Hepatocyte (in vitro differentiated cells): ENCODE data around the gene ADAM33. TPM values are rescaled to one million over a fixed set of nuclear protein-coding genes. Genes with fewer than 3 reads are reported as not detected.

Source experiments
- DNase-seq: peaks from one replicate; pipeline ENCODE4 v3.0.0-alpha.2; 2016; ENCODE audit warnings: low spot score
- H2AFZ ChIP-seq: fragments of 200-600 bp; sonication (generic); 2 replicates; pipeline ENCODE4 v1.6.0; 2016; ENCODE audit warnings: antibody characterized with exemption, mild to moderate bottlenecking
- H3K27ac ChIP-seq: fragments of 200-600 bp; sonication (generic); 2 replicates; pipeline ENCODE4 v1.5.1; 2016; ENCODE audit warnings: mild to moderate bottlenecking
- H3K27me3 ChIP-seq: fragments of 200-600 bp; sonication (generic); 2 replicates; pipeline ENCODE4 v1.6.1; 2016
- H3K36me3 ChIP-seq: fragments of 200-600 bp; sonication (generic); replicated peaks from 2 replicates; pipeline ENCODE4 v1.5.1; 2016; ENCODE audit warnings: low read depth; ENCODE audit not compliant: insufficient read depth
- H3K4me1 ChIP-seq: fragments of 200-600 bp; sonication (generic); 2 replicates; pipeline ENCODE4 v1.5.1; 2016; ENCODE audit warnings: mild to moderate bottlenecking, moderate library complexity; ENCODE audit not compliant: insufficient read depth
- H3K4me2 ChIP-seq: fragments of 200-600 bp; sonication (generic); 2 replicates; pipeline ENCODE4 v1.6.0; 2016
- H3K4me3 ChIP-seq: fragments of 200-600 bp; sonication (generic); 2 replicates; pipeline ENCODE4 v1.5.1; 2016; ENCODE audit warnings: mild to moderate bottlenecking
- H3K79me2 ChIP-seq: fragments of 200-600 bp; sonication (generic); 2 replicates; pipeline ENCODE4 v1.6.0; 2017; ENCODE audit warnings: mild to moderate bottlenecking
- H3K9me2 ChIP-seq: fragments of 200-600 bp; sonication (generic); replicated peaks from 2 replicates; pipeline ENCODE4 v1.6.0; 2017; ENCODE audit warnings: mild to moderate bottlenecking; ENCODE audit not compliant: insufficient read depth
- H3K9me3 ChIP-seq: fragments of 200-600 bp; sonication (generic); 2 replicates; pipeline ENCODE4 v1.5.1; 2016; ENCODE audit warnings: low read depth, mild to moderate bottlenecking
- H4K20me1 ChIP-seq: fragments of 200-600 bp; sonication (generic); 2 replicates; pipeline ENCODE4 v1.6.0; 2016; ENCODE audit warnings: mild to moderate bottlenecking; ENCODE audit not compliant: insufficient read depth, poor library complexity, severe bottlenecking
- EZH2 ChIP-seq: fragments of 200-600 bp; sonication (generic); IDR thresholded peaks from 2 replicates; pipeline ENCODE4 v1.6.1; 2016; ENCODE audit warnings: antibody characterized with exemption, mild to moderate bottlenecking, borderline replicate concordance
- EZH2phosphoT487 ChIP-seq: fragments of 200-600 bp; sonication (generic); IDR thresholded peaks from one replicate; pipeline ENCODE4 v1.6.1; 2018; ENCODE audit warnings: antibody characterized with exemption, mild to moderate bottlenecking, low read depth, moderate library complexity; ENCODE audit not compliant: unreplicated experiment, severe bottlenecking
- WGBS: methylation state at CpG from one replicate; pipeline ENCODE4 v1.1.6; 2016; ENCODE audit warnings: low lambda C conversion rate; ENCODE audit errors: missing lambda C conversion rate; 5-methylcytosine and 5-hydroxymethylcytosine counted together
- polyA plus RNA-seq: library from polyadenylated mRNA; unstranded; fragments of >200 nt; fragmentation: Nextera tagmentation; extraction: Ambion mirVana; gene quantifications from 2 replicates; pipeline ENCODE4 v1.2.1, GENCODE V29; 2016
- total RNA-seq: library from RNA; depleted of rRNA; stranded (reverse); fragments of >200 nt; gene quantifications from 2 replicates; pipeline ENCODE4 v1.2.3, GENCODE V29; 2014
- TF ChIP-seq, protein P1 (sequence below): fragments of 200-600 bp; sonication (generic); IDR thresholded peaks from 2 replicates; pipeline ENCODE4 v1.5.1; 2016; ENCODE audit warnings: antibody characterized with exemption, mild to moderate bottlenecking; ENCODE audit not compliant: poor library complexity

The ADAM33 gene
- total and polyA plus RNA-seq, 2 experiments from 2014 or later, result 18.9 to 41.6 TPM

DNA sequence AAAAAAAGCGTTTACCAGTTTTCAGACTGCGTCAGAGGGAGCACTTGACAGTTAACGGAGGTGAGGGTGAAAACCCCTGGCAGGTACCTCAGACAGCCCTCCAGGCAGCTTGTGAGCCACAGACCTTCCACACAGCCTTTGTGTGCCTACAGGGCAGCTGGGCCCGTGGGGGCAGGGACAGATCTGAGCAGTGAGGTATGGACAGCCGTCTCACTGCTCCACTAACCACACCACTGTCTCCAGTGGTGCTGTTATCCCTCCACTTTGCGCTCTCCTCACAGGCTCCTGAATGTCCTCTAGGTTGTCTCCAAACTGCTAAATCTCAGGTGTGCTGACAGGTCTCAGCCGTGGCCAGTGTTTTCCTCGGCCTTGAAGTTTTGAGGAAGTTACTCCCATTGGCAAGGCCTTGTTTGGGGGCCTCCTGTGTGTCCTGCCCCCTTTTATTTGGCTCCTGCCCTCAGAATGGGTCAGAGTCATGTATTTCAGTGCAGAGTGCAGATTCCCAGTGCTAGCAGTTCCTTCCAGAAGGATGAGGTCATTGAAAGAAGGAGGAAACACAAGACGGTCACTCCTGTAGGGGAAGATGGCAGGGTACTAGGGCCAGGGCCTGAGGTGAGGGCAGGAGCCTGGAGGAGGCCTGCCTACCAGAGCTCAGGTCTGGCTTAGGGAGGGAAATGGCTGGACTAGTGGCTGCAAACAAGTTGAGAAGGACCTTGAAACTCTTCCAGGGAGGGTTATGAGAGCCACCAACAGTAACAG is 30.4 kb downstream of the ADAM33 start:
- peak overlapping the region; percentile 48 for H3K27ac ChIP-seq
- H3K27me3 ChIP-seq, result no peaks in the 10 kb centered on the region
- no peaks in the 10 kb centered on the region for H3K9me2 ChIP-seq
- no peak for DNase-seq
- H3K36me3 ChIP-seq, result peaks cover 2% of the 10 kb centered on the region
- H3K9me3 ChIP-seq, result no peaks in the 10 kb centered on the region
- peaks cover 6% of the 10 kb centered on the region for H3K4me1 ChIP-seq
- WGBS, result 76% methylated on average over 9 of the region's 9 CpGs
- H3K4me2 ChIP-seq, result no peak overlapping the region
- no peak overlapping the region for H3K4me3 ChIP-seq
- H4K20me1 ChIP-seq, result no peaks in the 10 kb centered on the region
- no peak overlapping the region for H2AFZ ChIP-seq
- TF ChIP-seq, protein P1, sequence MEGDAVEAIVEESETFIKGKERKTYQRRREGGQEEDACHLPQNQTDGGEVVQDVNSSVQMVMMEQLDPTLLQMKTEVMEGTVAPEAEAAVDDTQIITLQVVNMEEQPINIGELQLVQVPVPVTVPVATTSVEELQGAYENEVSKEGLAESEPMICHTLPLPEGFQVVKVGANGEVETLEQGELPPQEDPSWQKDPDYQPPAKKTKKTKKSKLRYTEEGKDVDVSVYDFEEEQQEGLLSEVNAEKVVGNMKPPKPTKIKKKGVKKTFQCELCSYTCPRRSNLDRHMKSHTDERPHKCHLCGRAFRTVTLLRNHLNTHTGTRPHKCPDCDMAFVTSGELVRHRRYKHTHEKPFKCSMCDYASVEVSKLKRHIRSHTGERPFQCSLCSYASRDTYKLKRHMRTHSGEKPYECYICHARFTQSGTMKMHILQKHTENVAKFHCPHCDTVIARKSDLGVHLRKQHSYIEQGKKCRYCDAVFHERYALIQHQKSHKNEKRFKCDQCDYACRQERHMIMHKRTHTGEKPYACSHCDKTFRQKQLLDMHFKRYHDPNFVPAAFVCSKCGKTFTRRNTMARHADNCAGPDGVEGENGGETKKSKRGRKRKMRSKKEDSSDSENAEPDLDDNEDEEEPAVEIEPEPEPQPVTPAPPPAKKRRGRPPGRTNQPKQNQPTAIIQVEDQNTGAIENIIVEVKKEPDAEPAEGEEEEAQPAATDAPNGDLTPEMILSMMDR, result no peak
- TF ChIP-seq EZH2 (no peak), EZH2phosphoT487 (no peak)
- no peaks in the 10 kb centered on the region for H3K79me2 ChIP-seq

DNA sequence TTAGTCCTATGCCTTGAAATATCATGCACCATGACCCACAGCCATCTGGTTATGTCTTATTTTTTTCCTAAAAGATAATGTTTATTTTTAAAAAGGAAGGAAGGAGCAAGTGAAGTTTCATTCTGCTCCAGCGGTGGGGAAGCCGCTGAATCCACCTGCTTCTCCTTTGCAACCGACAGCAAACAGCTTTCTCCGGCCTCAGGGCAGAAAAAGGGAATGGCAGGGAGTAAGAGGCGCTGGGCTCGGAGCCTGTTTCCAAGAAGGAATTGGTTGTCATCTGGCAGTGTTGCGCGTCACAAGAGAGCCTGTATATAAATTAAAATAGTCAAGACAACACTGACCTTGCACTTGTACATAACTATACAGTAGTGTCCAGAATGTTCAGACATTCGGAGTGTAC is 32.9 kb downstream of the ADAM33 start:
- Histone ChIP-seq H3K79me2 (no peaks in the 10 kb centered on the region), H3K4me2 (no peak overlapping the region), H3K27ac (no peak overlapping the region), H3K9me2 (no peaks in the 10 kb centered on the region), H4K20me1 (no peaks in the 10 kb centered on the region), H3K36me3 (peaks cover 2% of the 10 kb centered on the region), H3K27me3 (no peaks in the 10 kb centered on the region), H2AFZ (no peak overlapping the region), H3K4me3 (no peak overlapping the region), H3K9me3 (no peaks in the 10 kb centered on the region), H3K4me1 (peaks cover 6% of the 10 kb centered on the region)
- 74% methylated on average over 9 of the region's 9 CpGs for WGBS
- no peak for DNase-seq
- TF ChIP-seq, protein P1, result no peak
- TF ChIP-seq EZH2 (no peak), EZH2phosphoT487 (no peak)

DNA sequence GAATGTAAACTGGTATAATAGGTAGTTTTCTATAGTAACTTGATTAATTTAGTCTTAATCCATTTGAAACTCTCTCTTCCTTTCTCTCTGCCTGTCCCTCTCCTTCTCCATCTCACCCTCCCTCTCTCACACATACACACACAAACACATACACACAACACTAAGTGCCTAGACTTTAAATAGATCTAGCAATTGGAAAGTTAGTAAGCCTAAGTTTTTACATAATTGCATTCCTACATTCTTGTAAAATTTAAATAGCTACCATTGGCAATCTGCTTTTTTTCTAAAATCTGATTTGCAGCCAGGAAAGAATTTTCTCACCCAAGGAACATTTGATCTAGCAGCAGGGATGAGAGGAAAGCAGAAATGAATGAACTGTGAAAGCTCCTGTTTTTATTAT is 34.3 kb downstream of the ADAM33 start:
- H3K36me3 ChIP-seq, result peaks cover 2% of the 10 kb centered on the region

More for the DNA sequence above, 34.3 kb downstream of the ADAM33 start:
- H3K4me1 ChIP-seq, result peaks cover 6% of the 10 kb centered on the region
- H3K4me3 ChIP-seq, result no peak overlapping the region
- H3K9me2 ChIP-seq, result no peaks in the 10 kb centered on the region
- H3K27me3 ChIP-seq, result no peaks in the 10 kb centered on the region
- no peak overlapping the region for H3K4me2 ChIP-seq
- no peaks in the 10 kb centered on the region for H3K79me2 ChIP-seq
- H3K9me3 ChIP-seq, result no peaks in the 10 kb centered on the region
- no peaks in the 10 kb centered on the region for H4K20me1 ChIP-seq
- no peak for DNase-seq
- no peak for TF ChIP-seq EZH2
- TF ChIP-seq, protein P1, result no peak
- no peak for TF ChIP-seq EZH2phosphoT487
- H2AFZ ChIP-seq, result no peak overlapping the region
- no peak overlapping the region for H3K27ac ChIP-seq
